DND-41 (cell line): ENCODE measurements around the gene API5.

Experiments used
- EZH2 ChIP-seq: IDR thresholded peaks from 3 replicates; pipeline ENCODE4 v1.6.1; 2012; ENCODE audit warnings: borderline replicate concordance, low read depth, mild to moderate bottlenecking, moderate library complexity, low read length, inconsistent platforms; ENCODE audit not compliant: severe bottlenecking
- TF ChIP-seq, protein P1 (sequence below): IDR thresholded peaks from 2 replicates; pipeline ENCODE4 v1.5.1; 2012; ENCODE audit warnings: borderline replicate concordance, low read length, moderate library complexity, mild to moderate bottlenecking; ENCODE audit not compliant: poor library complexity, severe bottlenecking; ENCODE audit errors: extremely low read depth

DNA sequence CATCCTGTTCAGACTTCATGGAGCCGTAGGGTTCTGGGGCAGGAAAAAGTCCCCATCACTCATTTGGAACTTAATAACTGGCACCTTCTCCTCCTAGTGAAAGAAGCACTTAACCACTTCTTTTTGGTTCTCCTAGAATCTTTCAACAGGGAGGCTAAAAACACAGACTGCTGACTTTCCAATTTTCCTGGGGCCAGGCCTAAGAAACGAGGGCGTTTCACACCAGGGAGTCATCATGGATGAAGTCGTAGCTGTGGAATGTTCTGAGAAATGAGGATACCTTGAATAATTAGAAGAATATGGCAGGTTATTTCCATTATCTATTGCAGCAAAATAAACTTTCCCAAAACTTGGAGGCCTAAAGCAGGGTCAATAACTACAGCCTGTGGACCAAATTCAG, 26.0 kb upstream of the API5 start:
- TF ChIP-seq, protein P1, sequence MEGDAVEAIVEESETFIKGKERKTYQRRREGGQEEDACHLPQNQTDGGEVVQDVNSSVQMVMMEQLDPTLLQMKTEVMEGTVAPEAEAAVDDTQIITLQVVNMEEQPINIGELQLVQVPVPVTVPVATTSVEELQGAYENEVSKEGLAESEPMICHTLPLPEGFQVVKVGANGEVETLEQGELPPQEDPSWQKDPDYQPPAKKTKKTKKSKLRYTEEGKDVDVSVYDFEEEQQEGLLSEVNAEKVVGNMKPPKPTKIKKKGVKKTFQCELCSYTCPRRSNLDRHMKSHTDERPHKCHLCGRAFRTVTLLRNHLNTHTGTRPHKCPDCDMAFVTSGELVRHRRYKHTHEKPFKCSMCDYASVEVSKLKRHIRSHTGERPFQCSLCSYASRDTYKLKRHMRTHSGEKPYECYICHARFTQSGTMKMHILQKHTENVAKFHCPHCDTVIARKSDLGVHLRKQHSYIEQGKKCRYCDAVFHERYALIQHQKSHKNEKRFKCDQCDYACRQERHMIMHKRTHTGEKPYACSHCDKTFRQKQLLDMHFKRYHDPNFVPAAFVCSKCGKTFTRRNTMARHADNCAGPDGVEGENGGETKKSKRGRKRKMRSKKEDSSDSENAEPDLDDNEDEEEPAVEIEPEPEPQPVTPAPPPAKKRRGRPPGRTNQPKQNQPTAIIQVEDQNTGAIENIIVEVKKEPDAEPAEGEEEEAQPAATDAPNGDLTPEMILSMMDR: no peak
- no peak for TF ChIP-seq EZH2
